Fibroblast of mammary gland (primary cell): ENCODE measurements around the gene PIH1D1.

Experiments
- DNase-seq: peaks from one replicate; pipeline ENCODE4 v3.0.0-alpha.2; 2010; ENCODE audit warnings: low read depth
- H3K4me3 ChIP-seq: 2 replicates; pipeline ENCODE4 v1.5.1; 2011; ENCODE audit warnings: low read depth, mild to moderate bottlenecking, low read length, moderate library complexity; ENCODE audit not compliant: control insufficient read depth
- CTCF ChIP-seq: conservative IDR thresholded peaks from 2 replicates; pipeline ENCODE4 v1.5.1; 2011; ENCODE audit warnings: low read depth, low read length, inconsistent platforms; ENCODE audit not compliant: control insufficient read depth, insufficient read depth

PIH1D1 gene

GRCh38 chr19:49488863-49489537, 37.4 kb upstream of the PIH1D1 start:
- H3K4me3 ChIP-seq, result peak overlapping the region; percentile 100
- no peak for DNase-seq
- no peak for TF ChIP-seq CTCF

GRCh38 chr19:49488046-49488862, 36.6 kb upstream of the PIH1D1 start:
- DNase-seq, result no peak
- no peak for TF ChIP-seq CTCF
- peak overlapping the region; percentile 100 for H3K4me3 ChIP-seq

- H3K4me3 ChIP-seq, result peak within 1 kb of the TSS; percentile 100
- DNase-seq, result peak; percentile 99
- TF ChIP-seq CTCF, result no peak
These were observed 35.8 kb upstream of the PIH1D1 start, which contains the start of gene RPL13A for GRCh38 chr19:49487277-49488045. TSS of gene RPL13A (plus strand) at chr19:49487608. CDS start at chr19:49487630, 22 bp downstream.

- H3K4me3 ChIP-seq, result no peak overlapping the region
- no peak for DNase-seq
- TF ChIP-seq CTCF, result no peak
These were observed 35.2 kb upstream of the PIH1D1 start for GRCh38 chr19:49486710-49487276.

- no peak for TF ChIP-seq CTCF
- DNase-seq, result no peak
- H3K4me3 ChIP-seq, result no peak overlapping the region
These were observed 34.6 kb upstream of the PIH1D1 start for GRCh38 chr19:49486232-49486631.

- H3K4me3 ChIP-seq, result no peak overlapping the region
- no peak for DNase-seq
- no peak for TF ChIP-seq CTCF
These were observed 29.5 kb upstream of the PIH1D1 start for GRCh38 chr19:49481020-49481683.
